GM12872 (cell line): Measurements from ENCODE around the gene MECR.

Experiments
- CTCF ChIP-seq: IDR thresholded peaks from 3 replicates; pipeline ENCODE4 v1.5.1; 2011; ENCODE audit warnings: low read depth, mild to moderate bottlenecking, low read length, moderate library complexity; ENCODE audit not compliant: insufficient read depth

Gene MECR

GRCh38 chr1:29169976-29170375 lies 60.8 kb downstream of the MECR start:
- TF ChIP-seq CTCF = no peak

- no peak for TF ChIP-seq CTCF
Measured at GRCh38 chr1:29167904-29168303, 62.8 kb downstream of the MECR start.

GRCh38 chr1:29166291-29166878 lies 64.3 kb downstream of the MECR start:
- no peak for TF ChIP-seq CTCF

- TF ChIP-seq CTCF = no peak
Measured at GRCh38 chr1:29164588-29164987, 66.1 kb downstream of the MECR start.

- TF ChIP-seq CTCF = no peak
Measured at GRCh38 chr1:29162476-29163138, 68.1 kb downstream of the MECR start.

GRCh38 chr1:29162025-29162424 lies 68.7 kb downstream of the MECR start:
- no peak for TF ChIP-seq CTCF

- no peak for TF ChIP-seq CTCF
Measured at GRCh38 chr1:29159773-29160172, 71.0 kb downstream of the MECR start.
